SJSA1 (cell line): ENCODE results near the gene SYNGR1. TPM values are rescaled to one million over a fixed set of nuclear protein-coding genes. Genes with fewer than 3 reads are reported as not detected.

Experiments used
- DNase-seq, 2 experiments: peaks; one replicate each; pipeline ENCODE4 v3.0.0-alpha.2; 2015 to 2020; ENCODE audit warnings: low spot score in 2 of 2, low read depth in 1 of 2
- H3K27ac ChIP-seq: fragments of 250-450 bp; sonication (Bioruptor Pico); 2 replicates; pipeline ENCODE4 v1.5.1; 2020; ENCODE audit warnings: mild to moderate bottlenecking, moderate library complexity
- H3K27me3 ChIP-seq: fragments of 250-450 bp; sonication (Bioruptor Pico); replicated peaks from 2 replicates; pipeline ENCODE4 v1.5.1; 2020; ENCODE audit warnings: mild to moderate bottlenecking, moderate library complexity
- H3K36me3 ChIP-seq: fragments of 250-450 bp; sonication (Bioruptor Pico); 2 replicates; pipeline ENCODE4 v1.5.1; 2020; ENCODE audit warnings: mild to moderate bottlenecking
- H3K4me1 ChIP-seq: fragments of 250-450 bp; sonication (Bioruptor Pico); replicated peaks from 2 replicates; pipeline ENCODE4 v1.6.1; 2021; ENCODE audit warnings: mild to moderate bottlenecking
- H3K4me3 ChIP-seq: fragments of 250-450 bp; sonication (Bioruptor Pico); 2 replicates; pipeline ENCODE4 v1.5.1; 2020; ENCODE audit warnings: mild to moderate bottlenecking
- H3K9me3 ChIP-seq: fragments of 250-450 bp; sonication (Bioruptor Pico); replicated peaks from 2 replicates; pipeline ENCODE4 v1.5.1; 2020; ENCODE audit warnings: mild to moderate bottlenecking
- total RNA-seq: library from RNA; depleted of rRNA; stranded (reverse); fragments of >200 nt; shearing (Covaris generic); gene quantifications from 2 replicates; pipeline ENCODE4 v1.2.3, GENCODE V29; 2014; rRNA removed

Gene SYNGR1
- total RNA-seq, 1 experiment from 2014 or later, result 18.6 TPM

GRCh38 chr22:39432361-39432811, 82.6 kb downstream of the SYNGR1 start:
- DNase-seq, result no peak
- H3K27me3 ChIP-seq, result no peaks in the 10 kb centered on the region
- H3K4me3 ChIP-seq, result no peak overlapping the region
- H3K4me1 ChIP-seq, result peaks cover 5% of the 10 kb centered on the region
- H3K9me3 ChIP-seq, result no peaks in the 10 kb centered on the region
- peaks cover 44% of the 10 kb centered on the region for H3K36me3 ChIP-seq
- H3K27ac ChIP-seq, result no peak overlapping the region

DNA sequence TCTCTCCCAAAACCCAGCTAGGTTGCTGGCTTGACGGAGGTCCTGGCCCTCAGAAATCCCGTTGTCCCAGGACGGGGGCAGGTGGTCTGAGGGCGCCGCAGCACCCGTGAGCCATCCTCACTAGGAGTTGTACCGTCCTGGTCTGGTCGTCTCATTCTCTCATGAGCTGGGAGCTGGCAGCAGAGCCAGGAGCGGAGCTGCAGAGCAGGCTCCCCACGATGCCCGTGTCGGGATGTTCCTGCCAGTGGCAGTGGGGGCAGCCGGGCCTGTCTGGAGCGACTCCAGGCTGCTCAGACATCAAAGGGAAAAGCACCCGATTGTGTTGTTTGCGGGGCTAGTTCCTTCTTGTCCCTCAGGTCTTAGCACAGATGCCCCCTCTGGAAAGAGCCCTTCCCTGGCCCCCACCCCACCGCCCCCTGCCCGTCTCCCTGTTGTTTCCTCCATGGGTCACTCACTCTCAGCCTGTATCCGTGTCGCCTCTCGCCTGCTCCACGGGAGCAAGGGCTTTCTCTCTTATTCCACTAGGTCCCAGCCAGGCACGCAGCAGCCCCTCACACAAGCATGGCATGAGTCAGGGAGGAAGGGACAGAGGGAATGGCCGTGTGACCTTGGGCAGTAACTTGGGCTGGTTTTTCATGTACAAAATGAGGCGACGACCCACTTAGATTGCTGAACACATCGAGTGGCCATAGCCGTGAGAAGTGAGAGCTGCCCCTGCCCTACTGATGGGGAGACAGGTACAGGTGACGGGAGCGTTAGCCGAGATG, 83.9 kb downstream of the SYNGR1 start:
- Histone ChIP-seq H3K36me3 (peaks cover 34% of the 10 kb centered on the region), H3K9me3 (no peaks in the 10 kb centered on the region), H3K4me3 (no peak overlapping the region), H3K4me1 (peaks cover 11% of the 10 kb centered on the region), H3K27ac (no peak overlapping the region), H3K27me3 (no peaks in the 10 kb centered on the region)
- DNase-seq, result no peak

- DNase-seq, result no peak
- Histone ChIP-seq H3K27ac (no peak overlapping the region), H3K4me3 (no peak overlapping the region), H3K36me3 (peaks cover 28% of the 10 kb centered on the region), H3K27me3 (no peaks in the 10 kb centered on the region), H3K4me1 (peaks cover 17% of the 10 kb centered on the region), H3K9me3 (0 out of 2 replicates have a peak, but pooled peaks cover under 1% of the 10 kb centered on the region)
Measured at GRCh38 chr22:39434243-39434653, 84.5 kb downstream of the SYNGR1 start.

GRCh38 chr22:39434721-39435120, 84.9 kb downstream of the SYNGR1 start:
- DNase-seq, result no peak
- no peak overlapping the region for H3K27ac ChIP-seq
- H3K36me3 ChIP-seq, result peaks cover 26% of the 10 kb centered on the region
- H3K4me3 ChIP-seq, result no peak overlapping the region
- H3K9me3 ChIP-seq, result 0 out of 2 replicates have a peak, but pooled peaks cover 3% of the 10 kb centered on the region
- H3K4me1 ChIP-seq, result peaks cover 20% of the 10 kb centered on the region
- H3K27me3 ChIP-seq, result no peaks in the 10 kb centered on the region

Other genes with a start within 250 kb of the SYNGR1 start
- 5.5 and 6.3 TPM in 2 replicates for gene CBX7, start 197.3 kb upstream of the SYNGR1 start, total RNA-seq
- 0.13 TPM in 1 of 2 replicates, not detected in the other for gene PDGFB, start 105.0 kb upstream of the SYNGR1 start, total RNA-seq
- 1,074 and 1,435 TPM in 2 replicates for gene RPL3, start 30.4 kb upstream of the SYNGR1 start, total RNA-seq
- gene TAB1, start 49.8 kb downstream of the SYNGR1 start, total RNA-seq, result 9.7 and 33.3 TPM in 2 replicates
- 3.9 and 4.3 TPM in 2 replicates for gene MGAT3, start 107.0 kb downstream of the SYNGR1 start, total RNA-seq
- gene MIEF1, start 152.3 kb downstream of the SYNGR1 start, total RNA-seq, result 20.9 and 22.9 TPM in 2 replicates
- gene ATF4, start 170.6 kb downstream of the SYNGR1 start, total RNA-seq, result 225 and 281 TPM in 2 replicates
- 177 and 263 TPM in 2 replicates for gene RPS19BP1, start 182.8 kb downstream of the SYNGR1 start, total RNA-seq
- gene CACNA1I, start 220.8 kb downstream of the SYNGR1 start, total RNA-seq, result 0.03 TPM in 1 of 2 replicates, not detected in the other